H9 (cell line): ENCODE measurements around the gene MEFV. TPM values are rescaled to one million over a fixed set of nuclear protein-coding genes. Genes with fewer than 3 reads are reported as not detected.

Experiments used
- DNase-seq: peaks from one replicate; pipeline ENCODE4 v3.0.0-alpha.2; 2017
- H2AFZ ChIP-seq: one replicate; pipeline ENCODE4 v1.6.1; 2013; ENCODE audit warnings: mild to moderate bottlenecking, low read length, control low read depth, moderate library complexity
- H2AK5ac ChIP-seq: 2 replicates; pipeline ENCODE4 v1.6.1; 2013; ENCODE audit warnings: low read length, control low read depth, mixed read lengths; ENCODE audit not compliant: insufficient read length
- H2BK120ac ChIP-seq: one replicate; pipeline ENCODE4 v1.6.1; 2013; ENCODE audit warnings: low read depth, mild to moderate bottlenecking, low read length, control low read depth, inconsistent platforms; ENCODE audit not compliant: poor library complexity, severe bottlenecking
- H2BK12ac ChIP-seq: 2 replicates; pipeline ENCODE4 v1.6.1; 2013; ENCODE audit warnings: low read length, control low read depth, mixed read lengths, low read depth; ENCODE audit not compliant: insufficient read length
- H2BK15ac ChIP-seq: 2 replicates; pipeline ENCODE4 v1.6.1; 2013; ENCODE audit warnings: low read depth, low read length, control low read depth
- H2BK20ac ChIP-seq: one replicate; pipeline ENCODE4 v1.6.1; 2013; ENCODE audit warnings: low read depth, mild to moderate bottlenecking, low read length, control low read depth, inconsistent platforms; ENCODE audit not compliant: poor library complexity, severe bottlenecking
- H2BK5ac ChIP-seq: 2 replicates; pipeline ENCODE4 v1.6.1; 2013; ENCODE audit warnings: low read length, control low read depth, mixed read lengths; ENCODE audit not compliant: insufficient read length
- H3K14ac ChIP-seq: 2 replicates; pipeline ENCODE4 v1.6.1; 2013; ENCODE audit warnings: low read length, control low read depth; ENCODE audit not compliant: insufficient read depth
- H3K18ac ChIP-seq: 2 replicates; pipeline ENCODE4 v1.6.1; 2013; ENCODE audit warnings: low read depth, mild to moderate bottlenecking, mixed read lengths, low read length, control low read depth; ENCODE audit not compliant: insufficient read length
- H3K23ac ChIP-seq: 2 replicates; pipeline ENCODE4 v1.6.1; 2013; ENCODE audit warnings: low read length, control low read depth, mixed read lengths, low read depth; ENCODE audit not compliant: insufficient read length
- H3K23me2 ChIP-seq: 2 replicates; pipeline ENCODE4 v1.6.1; 2013; ENCODE audit warnings: low read depth, mild to moderate bottlenecking, mixed read lengths, low read length, control low read depth; ENCODE audit not compliant: insufficient read length, poor library complexity, severe bottlenecking
- H3K27ac ChIP-seq: 2 replicates; pipeline ENCODE4 v1.5.1; 2013; ENCODE audit warnings: low read length, control low read depth, mixed read lengths, low read depth; ENCODE audit not compliant: insufficient read length
- H3K27me3 ChIP-seq: 2 replicates; pipeline ENCODE4 v1.6.1; 2013; ENCODE audit warnings: low read length, control low read depth, inconsistent platforms; ENCODE audit not compliant: insufficient read depth
- H3K4ac ChIP-seq: 2 replicates; pipeline ENCODE4 v1.6.1; 2013; ENCODE audit warnings: low read depth, mild to moderate bottlenecking, control low read depth, inconsistent platforms, low read length, moderate library complexity
- H3K4me1 ChIP-seq: 2 replicates; pipeline ENCODE4 v1.6.1; 2013; ENCODE audit warnings: low read length, control low read depth, inconsistent platforms; ENCODE audit not compliant: insufficient read depth
- H3K4me2 ChIP-seq: 2 replicates; pipeline ENCODE4 v1.6.1; 2013; ENCODE audit warnings: low read length, control low read depth, mixed read lengths; ENCODE audit not compliant: insufficient read length, insufficient read depth
- H3K56ac ChIP-seq: 2 replicates; pipeline ENCODE4 v1.6.1; 2013; ENCODE audit warnings: low read depth, mild to moderate bottlenecking, mixed read lengths, low read length, control low read depth; ENCODE audit not compliant: insufficient read length
- H3K79me1 ChIP-seq: 2 replicates; pipeline ENCODE4 v1.6.1; 2013; ENCODE audit warnings: low read depth, mild to moderate bottlenecking, moderate library complexity, low read length, control low read depth, inconsistent platforms; ENCODE audit not compliant: insufficient read depth, poor library complexity, severe bottlenecking
- H3K79me2 ChIP-seq: 2 replicates; pipeline ENCODE4 v1.6.1; 2013; ENCODE audit warnings: low read length, control low read depth, inconsistent platforms; ENCODE audit not compliant: insufficient read depth
- H3K9ac ChIP-seq: 2 replicates; pipeline ENCODE4 v1.6.1; 2013; ENCODE audit warnings: low read length, control low read depth, mixed read lengths; ENCODE audit not compliant: insufficient read length; ENCODE audit errors: extremely low read depth
- H3K9me3 ChIP-seq: one replicate; pipeline ENCODE4 v1.6.1; 2013; ENCODE audit warnings: low read depth, low read length, inconsistent platforms; ENCODE audit not compliant: control insufficient read depth
- H3T11ph ChIP-seq: one replicate; pipeline ENCODE4 v1.6.1; 2013; ENCODE audit warnings: mild to moderate bottlenecking, low read length, control low read depth, inconsistent platforms
- H4K20me1 ChIP-seq: one replicate; pipeline ENCODE4 v1.6.1; 2013; ENCODE audit not compliant: control insufficient read depth, insufficient read length, insufficient read depth
- H4K5ac ChIP-seq: 2 replicates; pipeline ENCODE4 v1.6.1; 2013; ENCODE audit warnings: low read depth, mild to moderate bottlenecking, mixed read lengths, low read length, control low read depth; ENCODE audit not compliant: insufficient read length
- H4K8ac ChIP-seq: replicated peaks from 2 replicates; pipeline ENCODE4 v1.6.1; 2013; ENCODE audit warnings: low read length, control low read depth, mixed read lengths, low read depth; ENCODE audit not compliant: insufficient read length
- H4K91ac ChIP-seq: 2 replicates; pipeline ENCODE4 v1.6.1; 2013; ENCODE audit warnings: low read depth, mild to moderate bottlenecking, moderate library complexity, mixed read lengths, low read length, control low read depth; ENCODE audit not compliant: insufficient read length
- H3K27ac Mint-ChIP-seq, 3 experiments: 2 replicates in 2 of 3; 3 replicates in 1 of 3; pipeline ENCODE4 v1.8.0; 2020 to 2021; ENCODE audit warnings: mixed read lengths in 3 of 3, mild to moderate bottlenecking in 1 of 3, moderate library complexity in 1 of 3
- H3K27me3 Mint-ChIP-seq: 2 replicates; pipeline ENCODE4 v1.8.0; 2021; ENCODE audit warnings: low read depth, mild to moderate bottlenecking, moderate library complexity, mixed read lengths
- H3K36me3 Mint-ChIP-seq, 3 experiments: 2 replicates in 2 of 3; 3 replicates in 1 of 3; pipeline ENCODE4 v1.8.0; 2020 to 2021; ENCODE audit warnings: low read depth in 3 of 3, mixed read lengths in 3 of 3; ENCODE audit not compliant: insufficient read depth in 1 of 3
- H3K4me1 Mint-ChIP-seq, 2 experiments: 2 replicates each; pipeline ENCODE4 v1.8.0; 2020; ENCODE audit warnings: mixed read lengths in 2 of 2
- H3K4me3 Mint-ChIP-seq, 2 experiments: 2 replicates in 1 of 2; 3 replicates in 1 of 2; pipeline ENCODE4 v1.8.0; 2020 to 2021; ENCODE audit warnings: mild to moderate bottlenecking in 2 of 2, mixed read lengths in 2 of 2, moderate library complexity in 1 of 2
- H3K9me3 Mint-ChIP-seq, 2 experiments: 2 replicates in 1 of 2; 3 replicates in 1 of 2; pipeline ENCODE4 v1.8.0; 2020; ENCODE audit warnings: mild to moderate bottlenecking in 2 of 2, mixed read lengths in 2 of 2, moderate library complexity in 1 of 2
- WGBS: extraction: QIAGEN DNeasy Blood & Tissue Kit; methylation state at CpG from one replicate; pipeline ENCODE4 v1.1.7; 2013; ENCODE audit warnings: missing lambda C conversion rate, low lambda C conversion rate, mixed read lengths; ENCODE audit not compliant: insufficient read length; ENCODE audit errors: extremely low coverage; 5-methylcytosine and 5-hydroxymethylcytosine counted together
- total RNA-seq: library from RNA; stranded (reverse); gene quantifications from 2 replicates; pipeline ENCODE4 v1.2.1, GENCODE V29; 2021
- TF ChIP-seq, protein P1 (sequence below): fragments of 200-600 bp; sonication (generic); conservative IDR thresholded peaks from 3 replicates; pipeline ENCODE4 v1.8.0; 2021; ENCODE audit warnings: antibody characterized with exemption, mild to moderate bottlenecking

Gene MEFV
- total RNA-seq, 1 experiment from 2014 or later = not detected

DNA sequence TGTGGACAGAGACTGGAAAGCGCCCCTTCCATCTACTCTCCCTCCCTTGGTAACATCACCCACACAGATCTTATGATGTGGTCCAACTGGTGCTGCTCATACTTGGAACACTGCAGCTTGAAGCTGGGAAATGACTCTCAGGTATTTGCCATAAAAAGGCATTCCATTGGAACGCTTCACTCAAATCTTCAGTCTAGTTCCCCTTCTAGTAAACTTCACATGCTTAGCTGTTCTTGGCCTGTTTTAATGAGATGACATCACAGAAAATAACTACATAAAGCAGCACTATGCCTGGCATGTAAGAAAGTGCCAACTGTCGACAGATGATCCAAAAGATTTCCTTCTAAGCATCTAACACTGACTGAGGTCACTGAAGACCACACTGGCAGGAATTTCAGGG, 36.2 kb upstream of the MEFV start:
- Histone ChIP-seq H3K56ac (no peak overlapping the region), H4K91ac (no peak overlapping the region), H2BK12ac (no peak overlapping the region), H2AK5ac (no peak overlapping the region), H4K5ac (no peak overlapping the region), H3K4me2 (no peak overlapping the region), H3T11ph (no peak overlapping the region), H3K27ac (no peak overlapping the region), H3K9me3 (peaks cover 34% of the 10 kb centered on the region), H3K4ac (no peak overlapping the region), H2BK120ac (no peak overlapping the region), H2BK15ac (no peak overlapping the region), H3K23me2 (no peaks in the 10 kb centered on the region), H3K27me3 (no peaks in the 10 kb centered on the region), H2BK5ac (no peak overlapping the region), H3K14ac (no peak overlapping the region), H4K8ac (no peak overlapping the region), H3K4me1 (no peaks in the 10 kb centered on the region), H3K79me2 (no peaks in the 10 kb centered on the region), H3K9ac (no peak overlapping the region), H4K20me1 (no peaks in the 10 kb centered on the region), H2AFZ (no peak overlapping the region), H3K79me1 (peaks cover 2% of the 10 kb centered on the region), H3K18ac (no peak overlapping the region), H3K23ac (no peak overlapping the region), H2BK20ac (no peak overlapping the region)
- WGBS = no CpG with 5 or more reads among the region's 3 CpGs
- Mint-ChIP-seq H3K36me3 (peaks cover 81 to 85% (median 84%) of the 10 kb centered on the region in 3 experiments), H3K4me3 (no peak overlapping the region), H3K9me3 (peaks cover 83 to 84% of the 10 kb centered on the region in 2 experiments), H3K27me3 (peaks cover 5% of the 10 kb centered on the region), H3K4me1 (no peaks in the 10 kb centered on the region), H3K27ac (no peak overlapping the region)
- TF ChIP-seq, protein P1, sequence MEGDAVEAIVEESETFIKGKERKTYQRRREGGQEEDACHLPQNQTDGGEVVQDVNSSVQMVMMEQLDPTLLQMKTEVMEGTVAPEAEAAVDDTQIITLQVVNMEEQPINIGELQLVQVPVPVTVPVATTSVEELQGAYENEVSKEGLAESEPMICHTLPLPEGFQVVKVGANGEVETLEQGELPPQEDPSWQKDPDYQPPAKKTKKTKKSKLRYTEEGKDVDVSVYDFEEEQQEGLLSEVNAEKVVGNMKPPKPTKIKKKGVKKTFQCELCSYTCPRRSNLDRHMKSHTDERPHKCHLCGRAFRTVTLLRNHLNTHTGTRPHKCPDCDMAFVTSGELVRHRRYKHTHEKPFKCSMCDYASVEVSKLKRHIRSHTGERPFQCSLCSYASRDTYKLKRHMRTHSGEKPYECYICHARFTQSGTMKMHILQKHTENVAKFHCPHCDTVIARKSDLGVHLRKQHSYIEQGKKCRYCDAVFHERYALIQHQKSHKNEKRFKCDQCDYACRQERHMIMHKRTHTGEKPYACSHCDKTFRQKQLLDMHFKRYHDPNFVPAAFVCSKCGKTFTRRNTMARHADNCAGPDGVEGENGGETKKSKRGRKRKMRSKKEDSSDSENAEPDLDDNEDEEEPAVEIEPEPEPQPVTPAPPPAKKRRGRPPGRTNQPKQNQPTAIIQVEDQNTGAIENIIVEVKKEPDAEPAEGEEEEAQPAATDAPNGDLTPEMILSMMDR = no peak
- no peak for DNase-seq
